Dermis blood vessel endothelial cell (primary cell): ENCODE data around the gene PARD3. TPM values are rescaled to one million over a fixed set of nuclear protein-coding genes. Genes with fewer than 3 reads are reported as not detected.

Experiments used
- DNase-seq: peaks from one replicate; pipeline ENCODE4 v3.0.0; 2010
- total RNA-seq: library from RNA; depleted of rRNA; stranded (reverse); fragments of >200 nt; gene quantifications from 2 replicates; pipeline ENCODE4 v1.2.3, GENCODE V29; 2014

The PARD3 gene
- total RNA-seq, 1 donor from 2014 or later = 36.4 TPM

DNA sequence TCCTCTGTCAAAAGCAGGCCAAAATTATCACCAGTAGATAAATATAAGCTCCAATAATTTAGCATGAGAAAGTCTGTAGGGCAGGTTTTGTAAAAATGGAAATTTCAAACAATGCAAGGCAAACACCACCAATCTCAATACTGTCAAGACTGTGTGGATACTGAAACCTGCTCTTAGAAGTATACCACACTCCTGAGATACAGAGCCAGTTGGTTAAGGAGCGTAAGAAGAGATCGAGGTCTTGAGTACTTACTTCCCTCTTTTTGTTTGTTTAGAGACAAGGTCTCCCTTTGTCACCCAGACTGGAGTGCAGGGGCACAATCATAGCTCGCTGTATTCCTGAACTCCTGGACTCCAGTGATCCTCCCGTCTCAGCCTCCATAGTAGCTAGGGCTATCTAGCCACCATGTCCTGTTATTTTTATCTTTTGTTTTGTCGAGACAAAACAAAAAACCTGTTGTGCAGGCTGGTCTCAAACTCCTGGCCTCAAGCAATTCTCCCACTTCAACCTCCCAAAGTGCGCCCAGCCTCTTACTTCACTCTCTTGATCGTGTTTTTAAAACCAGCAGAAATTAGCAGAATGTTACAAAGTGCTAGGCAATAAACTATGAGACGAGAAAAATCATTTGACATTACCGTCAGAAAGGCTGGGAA is 205.7 kb downstream of the PARD3 start:
- DNase-seq = no peak

- peak; percentile 62 for DNase-seq
Observed at GRCh38 chr10:34607894-34608293, 207.2 kb downstream of the PARD3 start.

GRCh38 chr10:34606890-34607289 is 208.2 kb downstream of the PARD3 start:
- no peak for DNase-seq

DNA sequence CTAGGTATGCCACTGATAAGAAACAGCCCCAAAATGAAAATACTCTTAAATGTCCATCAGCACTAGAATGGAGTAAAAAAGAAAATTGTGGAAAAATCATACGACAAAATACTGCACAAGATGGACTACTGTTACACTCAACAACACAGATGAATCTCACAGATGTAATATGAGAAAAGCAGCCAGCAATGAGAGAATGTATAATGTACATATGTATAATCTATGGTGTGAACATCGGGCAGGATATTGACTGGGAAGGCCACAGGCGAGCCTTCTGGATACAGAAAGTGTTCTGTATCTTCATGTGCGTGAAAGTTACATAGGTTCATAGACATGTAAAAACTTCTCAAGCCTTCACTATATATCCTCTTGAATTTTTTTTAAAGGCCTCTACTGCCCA is 212.6 kb downstream of the PARD3 start:
- DNase-seq = no peak

- no peak for DNase-seq
Observed at GRCh38 chr10:34601691-34602090, 213.4 kb downstream of the PARD3 start.

GRCh38 chr10:34599026-34599795 is 215.9 kb downstream of the PARD3 start:
- DNase-seq = no peak

GRCh38 chr10:34596351-34596750 is 218.7 kb downstream of the PARD3 start:
- no peak for DNase-seq

DNA sequence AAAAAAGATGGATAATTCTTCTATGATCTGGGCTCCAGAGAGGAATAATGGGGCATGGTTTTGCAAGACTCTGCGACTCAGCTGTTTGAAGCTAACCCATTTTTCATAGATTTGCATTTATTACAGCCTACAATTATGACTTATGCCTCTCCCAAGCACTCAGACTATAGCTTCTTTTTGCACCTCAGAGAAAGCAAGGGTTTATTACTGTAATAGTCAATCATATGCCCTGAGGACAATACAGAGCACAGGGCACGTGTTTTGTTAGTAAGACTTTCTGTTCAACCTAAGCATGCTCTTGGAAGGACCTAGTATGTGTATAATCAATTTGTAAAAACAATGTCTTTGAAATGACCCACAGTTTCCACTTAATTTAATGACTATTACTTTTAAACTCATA is 221.2 kb downstream of the PARD3 start:
- no peak for DNase-seq

- no peak for DNase-seq
Observed at GRCh38 chr10:34593374-34593890, 221.7 kb downstream of the PARD3 start.

DNA sequence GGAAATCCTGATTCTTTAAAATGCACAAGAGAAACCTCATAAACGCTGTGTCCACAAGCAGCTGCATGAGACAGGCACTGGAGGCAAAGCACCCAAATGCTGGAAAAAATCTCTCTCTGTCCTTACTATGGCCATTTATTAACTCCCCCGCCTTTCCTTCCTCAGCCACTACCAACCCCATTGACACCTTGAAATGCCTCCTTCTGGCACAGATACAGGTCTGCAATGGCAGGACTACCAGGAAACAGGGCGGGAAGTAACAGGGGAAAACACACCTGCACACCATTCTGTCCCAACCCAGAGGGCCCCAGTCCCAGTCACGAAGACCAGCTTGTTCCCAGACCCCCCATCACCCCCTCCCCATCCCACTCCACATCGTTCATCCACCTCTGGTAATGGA is 224.3 kb downstream of the PARD3 start:
- DNase-seq = no peak

GRCh38 chr10:34589275-34589674 is 225.8 kb downstream of the PARD3 start:
- no peak for DNase-seq

GRCh38 chr10:34587680-34588019 is 227.4 kb downstream of the PARD3 start:
- no peak for DNase-seq

- no peak for DNase-seq
Observed at GRCh38 chr10:34587002-34587679, 228.0 kb downstream of the PARD3 start.

- DNase-seq = no peak
Observed at GRCh38 chr10:34585422-34586112, 229.5 kb downstream of the PARD3 start.

DNA sequence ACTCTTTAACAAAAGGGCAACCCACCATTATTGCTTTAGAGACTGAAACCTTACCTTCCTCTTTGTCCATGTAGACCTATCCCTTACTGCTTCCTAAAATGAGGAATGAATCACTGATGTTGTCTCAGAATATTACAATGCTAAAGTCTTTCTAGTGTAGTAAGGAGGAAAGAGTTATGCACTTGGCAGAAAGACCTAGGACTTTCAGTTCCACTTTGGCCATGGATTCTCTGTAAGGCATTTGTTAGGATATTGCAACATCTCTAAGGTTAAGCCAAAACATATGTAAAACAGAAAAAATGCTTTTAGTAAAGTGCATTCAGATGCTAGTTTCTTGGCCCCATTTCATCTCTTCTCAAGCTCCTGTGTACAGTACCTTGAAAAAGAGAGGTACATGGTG is 230.9 kb downstream of the PARD3 start:
- peak; percentile 38 for DNase-seq

- DNase-seq = peak; percentile 58
Observed at GRCh38 chr10:34581801-34582532, 233.1 kb downstream of the PARD3 start.

DNA sequence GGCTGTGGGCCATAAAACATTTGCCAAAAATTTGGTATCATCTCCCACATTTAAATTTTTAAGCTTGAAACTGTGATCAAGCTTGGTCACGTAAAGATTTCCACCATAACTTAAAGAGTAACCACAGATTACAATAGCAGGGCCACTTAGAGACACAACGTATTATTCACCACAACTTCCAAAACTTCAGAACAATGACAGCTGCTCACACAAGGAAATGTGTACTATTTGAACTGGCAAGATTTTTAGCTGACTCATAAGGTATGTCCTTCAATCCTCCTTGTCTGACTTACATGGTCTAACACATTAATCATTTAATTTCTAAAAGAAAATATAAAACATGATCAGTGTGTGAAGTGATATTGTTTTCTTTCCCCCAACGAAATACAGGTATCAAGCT is 234.5 kb downstream of the PARD3 start:
- peak; percentile 92 for DNase-seq

DNA sequence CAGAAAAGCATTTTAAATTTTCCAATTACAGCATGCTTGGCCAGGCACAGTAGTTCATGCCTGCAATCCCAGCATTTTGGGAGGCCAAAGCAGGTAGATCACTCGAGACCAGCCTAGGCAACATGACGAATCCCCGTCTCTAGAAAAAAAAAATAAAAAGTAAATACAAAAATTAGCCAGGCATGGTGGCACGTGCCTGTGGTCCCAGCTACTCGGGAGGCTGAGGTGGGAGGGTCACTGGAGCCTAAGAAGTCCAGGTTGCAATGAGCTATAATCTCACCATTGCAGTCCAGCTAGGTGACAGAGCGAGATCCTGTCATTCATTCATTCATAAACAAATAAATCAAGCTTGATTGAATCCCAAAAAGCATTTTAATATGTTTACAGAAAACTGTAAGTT is 234.9 kb downstream of the PARD3 start:
- no peak for DNase-seq

- no peak for DNase-seq
Observed at GRCh38 chr10:34578468-34578867, 236.6 kb downstream of the PARD3 start.

GRCh38 chr10:34576797-34577196 is 238.3 kb downstream of the PARD3 start:
- no peak for DNase-seq

- no peak for DNase-seq
Observed at GRCh38 chr10:34575882-34576281, 239.2 kb downstream of the PARD3 start.

DNA sequence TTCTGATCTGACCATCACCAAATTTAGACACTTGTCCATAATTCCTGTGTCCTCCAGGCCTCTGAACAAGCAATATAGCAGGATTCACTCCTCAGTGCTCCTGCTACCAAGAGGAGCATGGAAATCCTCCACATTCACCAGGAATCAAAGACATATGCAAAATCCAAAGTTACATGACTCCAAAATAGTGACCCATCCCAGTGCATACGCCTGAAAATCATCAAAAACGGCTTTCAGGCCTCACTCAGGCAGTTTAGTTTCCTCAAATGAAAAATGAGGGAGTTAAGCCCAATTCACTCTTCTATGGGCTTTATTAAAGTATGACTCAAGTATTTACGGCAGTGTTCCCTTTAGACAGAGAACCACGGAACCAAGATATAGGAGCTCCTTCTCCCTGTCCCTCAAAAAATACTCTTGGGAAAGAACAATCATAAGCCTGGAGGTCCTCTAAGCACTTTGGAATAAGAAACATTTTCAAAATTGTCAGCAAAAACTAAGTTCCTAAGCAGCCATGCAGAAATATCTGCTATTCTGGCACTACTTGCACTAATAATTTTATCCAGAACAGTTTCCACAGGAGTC is 240.7 kb downstream of the PARD3 start:
- no peak for DNase-seq
